Measurements from ENCODE around the gene TMBIM4.
"Not testable (repeated sequence)": the region's sequence is repeated elsewhere in the genome, so short reads cannot be mapped to it uniquely, and the experiment has no call there.

The TMBIM4 gene

GRCh38 chr12:66184822-66185221, 15.0 kb upstream of the TMBIM4 start:
- not testable (repeated sequence) for DNase-seq (ENCODE audit: low read depth in 1 of 2, low spot score in 1 of 2)

- DNase-seq (ENCODE audit: low read depth in 1 of 2, low spot score in 1 of 2) = no peak
These were observed 13.2 kb upstream of the TMBIM4 start for GRCh38 chr12:66182956-66183355.

DNA sequence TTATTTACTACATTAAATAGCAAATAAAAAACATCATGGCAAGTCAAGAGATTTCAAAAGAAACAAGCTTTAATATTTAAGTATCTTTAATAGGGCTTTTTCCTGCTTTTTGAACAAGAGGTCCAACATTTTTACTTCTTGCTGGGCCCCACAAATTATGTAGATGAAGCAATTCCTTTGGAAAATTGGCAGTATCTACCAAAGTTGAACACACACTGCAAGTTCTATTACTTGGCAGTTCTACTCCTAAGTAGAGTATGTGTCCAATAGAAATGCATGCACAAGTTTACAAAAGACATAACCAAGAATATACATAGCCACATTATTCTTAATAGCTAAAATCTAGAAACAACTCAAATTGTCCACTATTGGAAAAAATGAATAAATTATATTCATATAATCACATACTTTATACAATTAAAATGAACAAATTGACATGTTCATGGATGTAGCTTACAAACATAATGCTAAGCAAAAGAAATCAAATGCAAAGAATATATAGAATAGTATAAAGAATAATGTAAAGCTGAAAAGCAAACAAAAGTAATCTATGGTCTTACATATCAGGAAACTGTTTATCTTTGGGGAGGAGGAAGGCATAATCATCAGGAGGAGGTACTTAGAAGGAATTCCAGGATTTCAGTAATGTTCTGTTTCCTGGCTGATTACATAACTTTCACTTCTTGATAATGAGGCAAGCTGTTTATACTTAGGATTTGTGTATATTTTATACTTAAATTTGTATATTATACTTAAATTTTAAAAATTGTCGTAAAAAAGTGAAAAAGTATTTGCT, 6.5 kb upstream of the TMBIM4 start:
- DNase-seq (ENCODE audit: low read depth in 1 of 2, low spot score in 1 of 2) = no peak

GRCh38 chr12:66174391-66175325, 4.9 kb upstream of the TMBIM4 start:
- not testable (repeated sequence) for DNase-seq (ENCODE audit: low read depth in 1 of 2, low spot score in 1 of 2)

- no peak for DNase-seq (ENCODE audit: low read depth in 1 of 2, low spot score in 1 of 2)
These were observed 810 bp upstream of the TMBIM4 start for GRCh38 chr12:66170606-66171005.

DNA sequence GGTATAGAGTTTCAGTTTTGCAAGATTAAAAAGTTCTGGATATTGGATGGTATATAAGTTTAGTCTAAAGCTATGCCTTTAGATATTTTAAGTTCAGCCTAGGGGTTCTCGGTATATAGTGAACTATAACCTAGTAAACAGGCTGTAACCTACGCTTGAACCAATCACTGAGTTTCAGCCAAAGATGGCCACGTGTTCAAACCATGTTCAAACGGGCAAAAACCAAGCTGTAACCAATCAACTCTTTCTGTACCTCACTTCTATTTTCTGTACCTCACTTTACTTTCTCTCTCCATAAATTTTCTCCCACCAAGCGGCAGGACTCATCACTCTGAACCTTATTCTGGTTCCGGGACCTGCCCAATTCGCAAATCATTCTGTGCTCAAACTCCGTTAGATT, 1.4 kb downstream of the TMBIM4 start:
- no peak for DNase-seq (ENCODE audit: low read depth in 1 of 2, low spot score in 1 of 2)

- DNase-seq (ENCODE audit: low read depth in 1 of 2, low spot score in 1 of 2) = no peak
These were observed 3.2 kb downstream of the TMBIM4 start for GRCh38 chr12:66166561-66166960.

GRCh38 chr12:66165141-66165540, 4.7 kb downstream of the TMBIM4 start:
- no peak for DNase-seq (ENCODE audit: low read depth in 1 of 2, low spot score in 1 of 2)

- no peak for DNase-seq (ENCODE audit: low read depth in 1 of 2, low spot score in 1 of 2)
These were observed 5.4 kb downstream of the TMBIM4 start for GRCh38 chr12:66164349-66164821.

GRCh38 chr12:66163289-66163688, 6.5 kb downstream of the TMBIM4 start:
- DNase-seq (ENCODE audit: low read depth in 1 of 2, low spot score in 1 of 2) = no peak

DNA sequence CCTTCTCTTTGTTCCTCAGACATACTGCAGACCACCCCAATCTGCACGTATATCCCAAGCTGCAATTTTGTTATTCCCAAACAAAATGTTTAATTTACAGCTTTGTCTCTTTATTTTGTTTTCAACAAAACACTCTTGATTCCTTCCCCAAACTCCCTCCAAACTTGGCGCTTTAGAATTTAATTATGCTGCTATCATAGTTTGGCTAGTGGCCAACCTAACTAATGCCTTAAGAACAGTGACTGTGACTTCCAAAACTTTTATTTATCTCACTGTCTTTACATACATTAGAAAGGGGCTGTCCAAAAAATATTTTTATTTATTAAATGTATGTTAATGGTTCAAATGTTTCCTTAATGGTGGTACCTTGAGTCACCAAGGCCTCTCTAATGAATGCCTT, 7.1 kb downstream of the TMBIM4 start:
- no peak for DNase-seq (ENCODE audit: low read depth in 1 of 2, low spot score in 1 of 2)

DNA sequence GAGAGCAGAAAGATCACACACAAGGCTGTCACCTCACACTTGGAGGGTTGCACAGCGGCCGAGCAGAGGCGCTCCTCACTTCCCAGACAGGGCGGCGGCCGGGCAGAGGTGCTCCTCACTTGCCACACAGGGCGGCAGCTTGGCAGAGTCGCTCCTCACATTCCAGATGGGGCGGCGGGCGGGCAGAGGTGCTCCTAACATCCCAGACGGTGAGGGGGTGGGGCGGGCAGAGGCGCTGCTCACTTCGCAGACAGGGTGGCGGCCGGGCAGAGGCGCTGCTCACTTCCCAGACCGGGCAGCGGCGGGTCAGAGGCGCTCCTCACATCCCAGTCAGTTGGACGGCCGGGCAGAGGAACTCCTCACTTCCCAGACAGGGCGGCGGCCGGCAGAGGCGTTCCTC, 9.1 kb downstream of the TMBIM4 start:
- no peak for DNase-seq (ENCODE audit: low read depth in 1 of 2, low spot score in 1 of 2)

GRCh38 chr12:66159123-66159522, 10.7 kb downstream of the TMBIM4 start:
- no peak for DNase-seq (ENCODE audit: low read depth in 1 of 2, low spot score in 1 of 2)

- DNase-seq (ENCODE audit: low read depth in 1 of 2, low spot score in 1 of 2) = no peak
These were observed 13.1 kb downstream of the TMBIM4 start for GRCh38 chr12:66156654-66157053.

DNA sequence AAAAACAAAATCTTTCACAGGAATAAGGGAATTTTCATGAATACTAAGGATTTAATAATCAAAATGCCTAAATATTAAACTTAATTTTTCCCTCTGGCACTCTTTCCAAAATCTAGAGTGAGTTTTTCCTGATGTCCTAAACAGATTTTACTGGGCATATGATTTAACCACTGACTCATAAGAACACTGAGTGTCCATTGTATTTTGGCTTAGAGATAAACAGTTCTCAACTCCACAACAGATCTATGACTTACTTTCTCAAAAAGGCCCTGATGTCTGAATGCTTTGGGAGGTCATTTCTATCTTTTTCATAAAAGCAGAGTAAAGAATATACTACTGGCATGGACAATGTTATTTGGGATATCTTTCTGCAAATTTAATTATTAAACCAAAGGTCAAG, 15.0 kb downstream of the TMBIM4 start:
- no peak for DNase-seq (ENCODE audit: low read depth in 1 of 2, low spot score in 1 of 2)

DNA sequence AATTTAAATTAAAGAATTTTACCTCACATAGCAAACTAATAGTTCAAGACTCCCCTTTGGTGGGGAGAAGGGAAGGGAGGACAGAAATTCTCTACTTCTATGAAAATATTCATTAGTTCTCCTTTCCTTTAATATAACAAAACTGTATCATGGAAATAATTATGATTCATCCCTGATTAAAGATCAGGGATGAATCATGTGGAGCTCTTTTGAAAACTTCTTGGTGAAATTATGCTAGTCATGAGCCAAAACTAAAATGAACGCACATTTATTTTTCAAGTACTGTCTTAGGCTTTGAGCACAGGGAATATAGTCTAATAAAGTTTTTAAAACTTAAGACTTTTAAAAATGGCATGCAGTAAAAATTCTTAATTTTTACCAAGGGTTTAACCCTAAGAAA, 17.1 kb downstream of the TMBIM4 start:
- DNase-seq (ENCODE audit: low read depth in 1 of 2, low spot score in 1 of 2) = no peak

- no peak for DNase-seq (ENCODE audit: low read depth in 1 of 2, low spot score in 1 of 2)
These were observed 19.9 kb downstream of the TMBIM4 start for GRCh38 chr12:66149702-66150398.

DNA sequence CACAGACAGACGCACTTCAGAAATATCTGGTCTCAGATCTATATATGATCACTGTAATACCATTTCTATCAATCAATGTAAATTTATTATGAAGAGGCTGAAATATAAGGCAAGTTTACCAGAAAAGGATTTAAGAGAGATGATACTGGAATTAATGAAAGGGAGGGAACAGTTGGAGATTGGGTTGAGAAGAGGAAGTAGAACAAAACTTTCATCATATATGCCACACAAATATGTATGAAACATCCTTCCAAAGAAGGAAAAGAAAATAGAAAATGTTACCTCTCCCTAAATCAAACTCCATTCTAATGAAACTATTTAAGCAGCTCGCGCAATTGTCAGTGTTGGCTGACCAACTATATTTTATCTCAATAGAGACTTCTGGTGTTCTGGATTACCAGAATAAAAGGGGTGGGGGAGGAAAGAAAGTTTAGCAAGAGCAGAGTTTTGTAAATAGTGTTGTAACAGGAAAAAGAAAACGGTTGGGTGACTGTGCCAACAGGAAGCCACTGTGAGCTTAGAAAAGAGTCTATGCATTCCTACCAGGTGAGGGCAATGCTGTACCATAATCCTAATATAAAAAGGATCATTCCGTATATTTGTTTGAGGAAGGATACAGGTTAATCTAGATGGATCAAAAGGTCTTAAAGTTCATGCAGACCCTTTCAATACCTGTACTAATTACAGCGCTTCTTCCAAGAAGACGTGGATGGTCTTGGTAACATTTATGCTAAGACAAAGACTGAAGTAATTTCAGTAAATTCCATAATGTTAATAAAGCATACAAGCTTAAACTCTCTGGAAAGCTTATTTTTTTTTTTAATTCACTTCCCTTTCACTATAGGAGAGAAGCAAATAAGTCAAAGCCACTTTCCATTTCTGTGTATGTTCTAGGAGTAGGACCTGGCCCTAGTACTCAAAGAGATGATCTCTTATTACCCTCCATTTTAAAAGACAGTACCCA, 24.7 kb downstream of the TMBIM4 start:
- no peak for DNase-seq (ENCODE audit: low read depth in 1 of 2, low spot score in 1 of 2)

GRCh38 chr12:66143868-66144267, 25.9 kb downstream of the TMBIM4 start:
- no peak for DNase-seq (ENCODE audit: low read depth in 1 of 2, low spot score in 1 of 2)

DNA sequence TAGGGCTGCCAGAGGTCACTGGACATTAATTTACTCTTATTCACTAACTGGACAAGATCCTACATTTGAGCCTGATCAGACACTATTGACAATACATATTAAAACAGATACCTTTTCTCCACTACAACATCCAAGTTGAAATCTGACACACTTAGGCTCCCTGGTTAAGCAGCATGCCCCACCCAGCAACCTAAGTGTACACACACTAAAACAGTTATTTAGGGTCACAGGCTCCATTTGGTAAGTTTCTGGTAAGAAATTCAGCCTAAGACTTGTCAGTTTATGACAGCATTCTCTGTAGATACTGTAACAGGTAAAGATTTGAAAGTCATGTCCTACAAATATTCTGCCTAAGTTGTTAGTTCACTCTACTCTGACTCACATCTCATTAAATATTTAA, 27.0 kb downstream of the TMBIM4 start:
- DNase-seq (ENCODE audit: low read depth in 1 of 2, low spot score in 1 of 2) = no peak

Measured in stimulated activated CD4-positive, alpha-beta T cell treated with anti-CD3 and anti-CD28 coated beads, Interleukin-15, amount 100 ng/mL, for 1 hour (primary cell).